Gastrocnemius medialis (tissue), 4 donors: ENCODE measurements around the gene ABHD17C. TPM values are rescaled to one million over a fixed set of nuclear protein-coding genes. Genes with fewer than 3 reads are reported as not detected.

Experiments used
- ATAC-seq, 2 donors: fragments of 150-250 bp; one replicate each; pipeline ENCODE4 v1.9.1; 2016
- DNase-seq, 2 donors: peaks; one replicate each; pipeline ENCODE4 v3.0.0-alpha.2; 2019
- H3K27ac ChIP-seq, 4 donors: fragments of 200-600 bp; sonication (generic); 1 replicate in 1 of 4; 2 replicates in 3 of 4; pipeline ENCODE4 v1.5.1; 2016 to 2018; ENCODE audit warnings: mild to moderate bottlenecking in 2 of 4, moderate library complexity in 1 of 4
- H3K27me3 ChIP-seq, 3 donors: fragments of 200-600 bp; sonication (generic) in 2 of 3; 1 replicate in 1 of 3; 2 replicates in 2 of 3; pipeline versions ENCODE4 v1.5.1 to v1.6.0; 2016 to 2019; ENCODE audit warnings: mild to moderate bottlenecking in 1 of 3, moderate library complexity in 1 of 3
- H3K36me3 ChIP-seq, 2 donors: fragments of 200-600 bp; sonication (generic) in 1 of 2; one replicate each; pipeline ENCODE4 v1.5.1; 2017 to 2018
- H3K4me1 ChIP-seq, 2 donors: fragments of 200-600 bp; sonication (generic) in 1 of 2; one replicate each; pipeline ENCODE4 v1.5.1; 2016 to 2017; ENCODE audit warnings: mild to moderate bottlenecking in 2 of 2
- H3K4me3 ChIP-seq, 4 donors: fragments of 200-600 bp; sonication (generic) in 3 of 4; 1 replicate in 1 of 4; 2 replicates in 3 of 4; pipeline ENCODE4 v1.5.1; 2016 to 2019; ENCODE audit warnings: mild to moderate bottlenecking in 2 of 4
- H3K9me3 ChIP-seq, 3 donors: fragments of 200-600 bp; sonication (generic) in 2 of 3; 1 replicate in 1 of 3; 2 replicates in 2 of 3; pipeline ENCODE4 v1.5.1; 2016 to 2019
- POLR2A ChIP-seq, 2 donors: fragments of 450-650 bp; IDR thresholded peaks; one replicate each; pipeline ENCODE4 v1.6.1; 2017; ENCODE audit warnings: antibody characterized with exemption in 2 of 2, mild to moderate bottlenecking in 2 of 2, moderate library complexity in 2 of 2
- in situ Hi-C, 4 donors: fragments of 200-750 bp; cut with MboI; loops; one replicate each; pipeline versions ENCODE4 v1.15.0 to v1.8.0; 2017; ENCODE audit warnings: low sequenced_read_pairs in 4 of 4
- intact Hi-C: fragments of 100-400 bp; cut with DNase I; formaldehyde crosslinking; loops from one replicate; pipeline ENCODE4 v1.15.1; 2023; ENCODE audit warnings: low total_unique reads
- total RNA-seq, 4 donors: library from RNA; depleted of rRNA; stranded (reverse); fragments of >200 nt; gene quantifications; one replicate each; pipeline versions ENCODE4 v1.1.0 to v1.2.3, GENCODE V29; 2016
- TF ChIP-seq, protein P1 (sequence below), 5 experiments: fragments of 450-650 bp in 3 of 5; fragments of 200-600 bp in 2 of 5; sonication (generic) in 2 of 5; IDR thresholded peaks in 4 of 5; conservative IDR thresholded peaks in 1 of 5; 1 replicate in 4 of 5; 2 replicates in 1 of 5; pipeline ENCODE4 v1.5.1; 2016 to 2019; ENCODE audit warnings: antibody characterized with exemption in 5 of 5, mild to moderate bottlenecking in 3 of 5, moderate library complexity in 3 of 5

Gene ABHD17C
- total RNA-seq, 4 donors from 2014 or later = 0.98 to 3.3 (median 2.5) TPM; not detected in 1

DNA sequence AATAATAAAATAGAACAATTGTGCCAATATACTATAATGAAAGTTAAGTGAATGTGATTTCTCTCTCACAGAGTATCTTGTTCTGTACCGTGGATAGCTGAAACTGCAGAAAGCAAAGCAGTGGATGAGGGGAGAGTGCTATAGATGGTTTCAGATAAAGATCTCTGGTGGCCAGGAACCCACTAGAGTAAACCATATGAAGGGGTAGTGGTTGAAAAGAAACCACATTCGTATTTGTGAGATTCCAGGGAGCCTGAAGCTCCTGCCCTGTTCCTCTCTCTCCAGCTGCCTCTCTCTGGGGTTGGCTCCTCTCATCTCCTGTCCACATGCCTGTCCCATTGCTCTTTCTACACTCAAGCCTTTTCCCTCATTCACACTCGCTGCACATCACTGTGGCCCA, 8.9 kb downstream of the ABHD17C start:
- in situ Hi-C loops = no loop called here
- ATAC-seq = no peak
- TF ChIP-seq, protein P1, sequence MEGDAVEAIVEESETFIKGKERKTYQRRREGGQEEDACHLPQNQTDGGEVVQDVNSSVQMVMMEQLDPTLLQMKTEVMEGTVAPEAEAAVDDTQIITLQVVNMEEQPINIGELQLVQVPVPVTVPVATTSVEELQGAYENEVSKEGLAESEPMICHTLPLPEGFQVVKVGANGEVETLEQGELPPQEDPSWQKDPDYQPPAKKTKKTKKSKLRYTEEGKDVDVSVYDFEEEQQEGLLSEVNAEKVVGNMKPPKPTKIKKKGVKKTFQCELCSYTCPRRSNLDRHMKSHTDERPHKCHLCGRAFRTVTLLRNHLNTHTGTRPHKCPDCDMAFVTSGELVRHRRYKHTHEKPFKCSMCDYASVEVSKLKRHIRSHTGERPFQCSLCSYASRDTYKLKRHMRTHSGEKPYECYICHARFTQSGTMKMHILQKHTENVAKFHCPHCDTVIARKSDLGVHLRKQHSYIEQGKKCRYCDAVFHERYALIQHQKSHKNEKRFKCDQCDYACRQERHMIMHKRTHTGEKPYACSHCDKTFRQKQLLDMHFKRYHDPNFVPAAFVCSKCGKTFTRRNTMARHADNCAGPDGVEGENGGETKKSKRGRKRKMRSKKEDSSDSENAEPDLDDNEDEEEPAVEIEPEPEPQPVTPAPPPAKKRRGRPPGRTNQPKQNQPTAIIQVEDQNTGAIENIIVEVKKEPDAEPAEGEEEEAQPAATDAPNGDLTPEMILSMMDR (IDR thresholded peaks at IDR 0.05 in 4 of 5, conservative IDR thresholded peaks at IDR 0.05 in 1 of 5) = no peak
- no peak for TF ChIP-seq POLR2A (IDR thresholded peaks at IDR 0.05)
- intact Hi-C loops = no loop called here
- H3K4me1 ChIP-seq = no peaks in the 10 kb centered on the region
- H3K9me3 ChIP-seq = no peaks in the 10 kb centered on the region
- no peak overlapping the region for H3K27ac ChIP-seq
- no peak for DNase-seq
- no peaks in the 10 kb centered on the region for H3K27me3 ChIP-seq
- no peak overlapping the region for H3K4me3 ChIP-seq
- no peaks in the 10 kb centered on the region for H3K36me3 ChIP-seq

DNA sequence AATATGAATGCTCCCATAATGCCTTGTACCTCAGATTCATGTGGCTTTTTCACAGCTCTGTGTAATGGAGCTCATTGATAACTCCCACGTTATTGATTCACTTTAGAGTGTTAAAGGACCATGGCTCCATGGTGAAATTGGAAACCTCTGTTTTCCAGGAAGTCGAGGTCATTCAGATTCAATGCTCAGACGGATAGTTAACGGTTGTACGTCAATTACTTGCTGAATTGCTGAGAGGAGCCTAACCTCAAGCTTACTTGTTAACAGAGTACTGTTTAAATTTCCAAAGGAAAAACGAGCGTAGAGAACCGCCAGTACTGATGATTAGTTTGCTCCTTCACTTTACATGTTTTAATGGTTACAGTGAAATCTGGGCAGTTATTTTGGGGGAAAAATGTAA, 11.1 kb downstream of the ABHD17C start:
- Histone ChIP-seq H3K27me3 (no peaks in the 10 kb centered on the region), H3K4me3 (no peak overlapping the region), H3K9me3 (no peaks in the 10 kb centered on the region), H3K36me3 (no peaks in the 10 kb centered on the region), H3K4me1 (no peaks in the 10 kb centered on the region), H3K27ac (no peak overlapping the region)
- no peak for TF ChIP-seq POLR2A (IDR thresholded peaks at IDR 0.05)
- TF ChIP-seq, protein P1 (IDR thresholded peaks at IDR 0.05 in 4 of 5, conservative IDR thresholded peaks at IDR 0.05 in 1 of 5) = no peak
- DNase-seq = no peak
- in situ Hi-C loops (no loop called here), intact Hi-C loops (no loop called here)
- no peak for ATAC-seq

DNA sequence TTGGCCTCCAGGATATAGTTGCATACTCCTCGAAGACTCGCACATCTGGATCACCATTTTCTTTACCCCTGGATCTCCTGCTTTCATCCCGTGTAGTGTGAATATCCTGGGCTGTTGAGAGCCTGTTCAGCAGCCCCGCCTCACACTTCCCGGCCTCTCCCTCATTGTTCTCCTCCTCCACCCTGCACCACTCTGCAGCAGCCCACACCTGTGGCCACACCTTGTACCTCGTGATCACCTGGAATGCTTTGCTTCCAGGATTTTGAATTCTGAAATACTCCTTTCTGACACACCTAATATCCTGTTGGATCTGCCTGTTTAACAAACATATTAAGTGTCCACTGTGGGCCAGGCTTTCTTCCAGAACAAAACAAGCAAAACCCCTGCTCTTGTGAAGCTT, 14.4 kb downstream of the ABHD17C start:
- intact Hi-C loops = no loop called here
- DNase-seq (no peak), ATAC-seq (no peak)
- in situ Hi-C loops = no loop called here
- Histone ChIP-seq H3K4me1 (no peaks in the 10 kb centered on the region), H3K36me3 (no peaks in the 10 kb centered on the region), H3K27ac (no peak overlapping the region), H3K4me3 (no peak overlapping the region), H3K27me3 (no peaks in the 10 kb centered on the region), H3K9me3 (no peaks in the 10 kb centered on the region)
- TF ChIP-seq POLR2A (IDR thresholded peaks at IDR 0.05) = no peak
- TF ChIP-seq, protein P1 (IDR thresholded peaks at IDR 0.05 in 4 of 5, conservative IDR thresholded peaks at IDR 0.05 in 1 of 5) = no peak

DNA sequence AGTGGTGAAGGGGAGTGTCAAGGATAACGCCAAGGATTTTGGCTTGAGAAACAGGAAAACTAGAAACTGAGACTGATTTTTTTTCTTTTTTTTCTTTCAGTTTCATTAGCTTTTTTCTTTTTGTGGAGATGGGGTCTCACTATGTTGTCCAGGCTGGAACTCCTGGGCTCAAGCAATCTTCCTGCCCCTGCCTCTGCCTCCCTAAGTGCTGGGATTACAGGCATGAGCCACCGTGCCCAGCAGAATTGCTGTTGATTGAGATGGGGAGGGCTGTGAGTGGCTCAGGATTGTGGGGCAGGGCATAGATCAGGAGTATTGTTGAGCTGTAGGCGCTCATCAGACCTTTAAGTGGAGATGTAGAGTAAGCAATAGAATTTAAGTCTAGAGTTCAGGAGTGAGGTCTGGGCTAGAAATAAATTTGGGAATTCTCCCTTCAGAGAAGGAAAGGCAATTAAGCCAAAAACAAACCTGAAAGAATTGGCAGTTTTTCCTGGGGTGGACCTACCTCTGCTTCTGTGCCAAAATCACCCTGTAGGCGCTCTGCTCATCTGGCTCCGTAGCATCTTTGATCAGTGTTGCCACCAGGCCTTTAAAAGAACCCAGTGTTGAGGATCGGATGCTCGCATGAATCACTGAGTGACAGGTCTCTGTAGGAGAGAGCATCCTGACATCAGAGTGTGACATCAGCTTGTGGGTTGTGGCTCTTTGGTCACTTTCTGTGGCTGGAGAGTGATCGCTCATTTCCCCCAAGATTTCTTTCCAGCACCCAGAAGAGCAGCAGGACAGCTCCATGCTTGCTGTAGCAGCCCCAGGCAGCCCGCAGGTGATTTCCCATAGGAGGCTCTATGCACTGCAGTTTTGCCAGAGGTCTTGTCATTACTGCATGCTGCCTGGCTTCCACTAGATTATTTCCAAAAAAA, 15.8 kb downstream of the ABHD17C start:
- no peak for ATAC-seq
- no peak overlapping the region for H3K4me3 ChIP-seq
- in situ Hi-C loops = no loop called here

More for the DNA sequence above, 15.8 kb downstream of the ABHD17C start:
- Histone ChIP-seq H3K9me3 (no peaks in the 10 kb centered on the region), H3K4me1 (no peaks in the 10 kb centered on the region), H3K27me3 (no peaks in the 10 kb centered on the region), H3K27ac (no peak overlapping the region), H3K36me3 (no peaks in the 10 kb centered on the region)
- TF ChIP-seq, protein P1 (IDR thresholded peaks at IDR 0.05 in 4 of 5, conservative IDR thresholded peaks at IDR 0.05 in 1 of 5) = no peak
- TF ChIP-seq POLR2A (IDR thresholded peaks at IDR 0.05) = no peak
- no peak for DNase-seq
- intact Hi-C loops = no loop called here
